ENCODE measurements around the gene CAMTA1.

The CAMTA1 gene

DNA sequence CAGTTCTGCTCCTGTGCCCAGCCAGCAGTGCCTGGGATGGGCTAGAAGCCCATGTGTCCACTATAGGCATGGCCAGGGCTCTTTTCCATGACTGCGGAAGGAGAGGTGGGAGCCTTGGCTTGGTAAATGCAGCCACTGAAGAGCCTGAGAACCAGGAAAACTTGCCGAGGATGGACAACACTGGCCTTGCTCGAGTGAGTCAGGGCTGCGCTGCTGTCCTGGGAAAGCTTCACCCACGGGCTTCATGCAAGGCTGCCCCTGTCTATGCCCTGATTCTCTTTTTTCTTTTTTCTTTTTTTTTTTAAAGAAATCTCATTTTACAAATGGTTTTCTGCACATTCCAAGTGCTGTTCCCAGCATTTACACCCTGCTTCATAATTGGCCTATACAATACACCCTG lies 156.5 kb downstream of the CAMTA1 start:
- H3K4me3 ChIP-seq (ENCODE audit: low read depth, low read length): no peak overlapping the region
- TF ChIP-seq, protein P1, sequence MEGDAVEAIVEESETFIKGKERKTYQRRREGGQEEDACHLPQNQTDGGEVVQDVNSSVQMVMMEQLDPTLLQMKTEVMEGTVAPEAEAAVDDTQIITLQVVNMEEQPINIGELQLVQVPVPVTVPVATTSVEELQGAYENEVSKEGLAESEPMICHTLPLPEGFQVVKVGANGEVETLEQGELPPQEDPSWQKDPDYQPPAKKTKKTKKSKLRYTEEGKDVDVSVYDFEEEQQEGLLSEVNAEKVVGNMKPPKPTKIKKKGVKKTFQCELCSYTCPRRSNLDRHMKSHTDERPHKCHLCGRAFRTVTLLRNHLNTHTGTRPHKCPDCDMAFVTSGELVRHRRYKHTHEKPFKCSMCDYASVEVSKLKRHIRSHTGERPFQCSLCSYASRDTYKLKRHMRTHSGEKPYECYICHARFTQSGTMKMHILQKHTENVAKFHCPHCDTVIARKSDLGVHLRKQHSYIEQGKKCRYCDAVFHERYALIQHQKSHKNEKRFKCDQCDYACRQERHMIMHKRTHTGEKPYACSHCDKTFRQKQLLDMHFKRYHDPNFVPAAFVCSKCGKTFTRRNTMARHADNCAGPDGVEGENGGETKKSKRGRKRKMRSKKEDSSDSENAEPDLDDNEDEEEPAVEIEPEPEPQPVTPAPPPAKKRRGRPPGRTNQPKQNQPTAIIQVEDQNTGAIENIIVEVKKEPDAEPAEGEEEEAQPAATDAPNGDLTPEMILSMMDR (IDR thresholded peaks at IDR 0.05; ENCODE audit: low read depth, low read length): no peak

DNA sequence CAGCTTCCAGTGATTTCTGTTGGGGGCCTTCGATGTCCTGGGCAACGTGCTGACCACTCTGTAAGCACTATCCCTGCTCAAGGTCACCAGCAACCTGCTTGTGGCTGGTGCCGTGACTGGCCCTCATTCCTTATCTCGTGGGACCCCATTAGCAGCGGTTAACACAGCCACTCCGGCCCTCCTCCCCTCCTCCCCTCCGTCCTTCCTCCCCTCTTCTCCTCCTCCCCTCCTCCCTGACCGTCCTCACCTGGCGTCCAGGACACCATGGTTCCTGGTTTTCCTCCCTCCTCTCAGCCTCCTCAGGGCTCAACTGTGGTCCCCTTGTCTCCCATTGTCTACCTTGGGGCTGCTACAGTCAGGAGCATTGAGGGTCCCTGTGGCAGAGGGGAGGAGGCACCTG lies 157.7 kb downstream of the CAMTA1 start:
- H3K4me3 ChIP-seq (ENCODE audit: low read depth, low read length): no peak overlapping the region
- TF ChIP-seq, protein P1 (IDR thresholded peaks at IDR 0.05; ENCODE audit: low read depth, low read length): no peak

- TF ChIP-seq, protein P1 (IDR thresholded peaks at IDR 0.05; ENCODE audit: low read depth, low read length): no peak
Measured at GRCh38 chr1:6944434-6944833, 159.2 kb downstream of the CAMTA1 start.

GRCh38 chr1:6947952-6948351 lies 162.7 kb downstream of the CAMTA1 start:
- TF ChIP-seq, protein P1 (IDR thresholded peaks at IDR 0.05; ENCODE audit: low read depth, low read length): no peak
- H3K4me3 ChIP-seq (ENCODE audit: low read depth, low read length): no peak overlapping the region

More at GRCh38 chr1:6944434-6944833, 159.2 kb downstream of the CAMTA1 start:
- H3K4me3 ChIP-seq (ENCODE audit: low read depth, low read length): no peak overlapping the region

DNA sequence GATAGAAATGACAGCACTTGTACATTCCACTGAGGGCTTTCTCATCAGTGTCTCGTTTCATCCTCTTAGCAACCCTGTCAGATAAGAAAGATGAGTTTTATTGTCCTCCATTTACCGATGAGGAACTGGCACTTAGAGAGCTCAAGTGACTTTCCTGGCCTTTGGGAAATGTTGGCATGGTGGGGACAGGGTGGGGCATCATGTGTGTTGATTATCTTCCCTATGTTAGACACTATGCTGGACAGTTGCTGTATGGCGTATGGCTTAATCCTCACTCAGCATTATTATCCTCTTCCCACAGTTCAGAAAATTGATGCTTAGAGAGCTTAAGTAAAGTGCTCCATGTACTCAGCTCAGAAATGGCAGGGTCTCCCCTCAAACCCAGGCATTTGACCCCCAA lies 163.2 kb downstream of the CAMTA1 start:
- TF ChIP-seq, protein P1 (IDR thresholded peaks at IDR 0.05; ENCODE audit: low read depth, low read length): no peak
- no peak overlapping the region for H3K4me3 ChIP-seq (ENCODE audit: low read depth, low read length)

DNA sequence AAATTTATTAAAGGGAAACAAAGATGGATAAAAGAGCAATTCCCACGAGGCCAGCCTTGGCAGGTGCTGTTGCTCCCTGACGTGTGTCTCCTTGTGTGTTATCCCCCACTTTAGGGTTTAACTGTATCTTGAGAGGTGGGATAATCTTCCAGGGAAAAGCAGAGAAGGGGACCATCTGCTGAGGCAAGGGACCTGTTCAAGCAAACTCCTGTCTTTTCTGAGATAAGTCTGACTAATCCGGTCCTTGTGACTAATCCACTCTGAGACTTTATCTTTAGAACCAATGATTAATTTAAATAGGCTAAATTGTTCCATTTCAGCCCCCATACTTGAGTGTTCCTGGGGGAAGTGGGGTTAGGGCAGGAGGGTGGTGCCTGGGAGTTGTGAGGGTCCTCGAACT lies 163.6 kb downstream of the CAMTA1 start:
- TF ChIP-seq, protein P1 (IDR thresholded peaks at IDR 0.05; ENCODE audit: low read depth, low read length): no peak
- H3K4me3 ChIP-seq (ENCODE audit: low read depth, low read length): no peak overlapping the region

- no peak overlapping the region for H3K4me3 ChIP-seq (ENCODE audit: low read depth, low read length)
- TF ChIP-seq, protein P1 (IDR thresholded peaks at IDR 0.05; ENCODE audit: low read depth, low read length): no peak
Measured at GRCh38 chr1:6950001-6950765, 164.9 kb downstream of the CAMTA1 start.

Data from WI38 (cell line).